ENCODE data around the gene HCN1. TPM values are rescaled to one million over a fixed set of nuclear protein-coding genes. Genes with fewer than 3 reads are reported as not detected.

Gene HCN1
- total and polyA plus RNA-seq, 2 of the 8 experiments (the other 6 are each of a cell fraction or from before 2014, with no cell fraction given) = 1.1 to 6.7 TPM

- TF ChIP-seq HDAC6 (IDR thresholded peaks at IDR 0.05; ENCODE audit: low read depth, low read length) (no peak), SP4 (IDR thresholded peaks at IDR 0.05; ENCODE audit: low read length) (no peak)
These were observed 993 bp downstream of the HCN1 start (continued) for GRCh38 chr5:45694971-45695803.

Measured in H1 (cell line).